Measurements from ENCODE around the gene PTH1R. TPM values are rescaled to one million over a fixed set of nuclear protein-coding genes. Genes with fewer than 3 reads are reported as not detected.

Gene PTH1R
- total RNA-seq, 1 experiment from 2014 or later = 32.3 TPM

GRCh38 chr3:46865546-46865945 lies 12.0 kb upstream of the PTH1R start:
- DNase-seq = no peak
- no peaks in the 10 kb centered on the region for H3K36me3 ChIP-seq (replicated peaks; ENCODE audit: control insufficient read depth, insufficient read depth, low read length)
- no peak overlapping the region for H3K4me3 ChIP-seq (ENCODE audit: insufficient read depth, low read depth, low read length)
- no peaks in the 10 kb centered on the region; the same call in 1 of the 2 replicates for H3K27me3 ChIP-seq (ENCODE audit: control insufficient read depth, insufficient read depth, low read length)

DNA sequence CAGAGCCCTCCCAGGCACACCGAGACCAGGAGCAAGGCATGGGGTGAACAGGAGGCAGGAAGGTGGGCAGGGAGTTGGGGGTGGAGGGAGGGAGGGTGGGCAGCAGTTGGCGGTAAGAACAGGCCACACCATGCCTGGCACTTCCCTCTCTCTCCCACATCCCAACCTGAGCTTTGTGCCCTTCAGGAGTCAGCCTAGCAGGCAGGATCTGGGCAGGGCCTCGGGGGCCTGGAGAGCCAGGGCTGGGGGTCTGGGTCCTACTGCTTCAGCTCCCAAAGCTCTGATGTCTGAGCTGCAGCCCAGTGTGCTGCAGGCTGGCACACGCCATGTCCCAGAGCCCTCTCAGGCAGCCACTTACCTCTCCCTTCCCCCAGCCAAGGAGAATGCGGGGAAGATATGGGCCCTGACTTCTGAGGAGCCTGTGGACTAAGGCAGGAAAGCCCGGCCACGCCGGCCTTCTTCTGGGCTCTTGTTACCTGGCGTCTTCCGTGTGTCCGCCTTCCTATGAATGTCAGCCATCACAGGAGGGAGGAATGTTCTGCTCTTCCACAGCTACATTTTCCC lies 11.4 kb upstream of the PTH1R start:
- Histone ChIP-seq H3K4me3 (ENCODE audit: insufficient read depth, low read depth, low read length) (no peak overlapping the region), H3K36me3 (replicated peaks; ENCODE audit: control insufficient read depth, insufficient read depth, low read length) (no peaks in the 10 kb centered on the region), H3K27me3 (ENCODE audit: control insufficient read depth, insufficient read depth, low read length) (no peaks in the 10 kb centered on the region; the same call in 1 of the 2 replicates)
- no peak for DNase-seq

GRCh38 chr3:46866720-46867549 lies 10.6 kb upstream of the PTH1R start:
- Histone ChIP-seq H3K4me3 (ENCODE audit: insufficient read depth, low read depth, low read length) (no peak overlapping the region), H3K36me3 (replicated peaks; ENCODE audit: control insufficient read depth, insufficient read depth, low read length) (no peaks in the 10 kb centered on the region), H3K27me3 (ENCODE audit: control insufficient read depth, insufficient read depth, low read length) (no peaks in the 10 kb centered on the region; the same call in none of the 2 replicates)
- DNase-seq = peak; percentile 94

DNA sequence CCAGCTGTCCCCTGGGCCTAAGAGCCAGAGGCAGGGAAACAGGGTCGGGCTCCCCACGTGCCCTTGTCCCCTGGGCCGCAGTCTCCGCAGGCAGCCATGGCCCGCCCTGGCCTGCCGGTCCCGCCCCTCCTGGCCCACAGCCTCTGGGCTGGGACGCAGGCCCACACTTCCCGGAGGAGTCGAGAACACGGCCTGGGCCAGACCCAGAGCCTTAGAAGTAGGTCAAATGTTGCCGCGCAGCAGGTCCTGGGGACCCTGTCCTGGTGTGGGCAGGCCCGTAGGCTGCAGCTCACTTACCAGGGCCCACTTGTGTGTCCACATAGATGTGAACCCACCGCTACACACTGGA lies 10.0 kb upstream of the PTH1R start:
- no peaks in the 10 kb centered on the region; the same call in none of the 2 replicates for H3K27me3 ChIP-seq (ENCODE audit: control insufficient read depth, insufficient read depth, low read length)
- no peak for DNase-seq
- H3K4me3 ChIP-seq (ENCODE audit: insufficient read depth, low read depth, low read length) = no peak overlapping the region
- no peaks in the 10 kb centered on the region for H3K36me3 ChIP-seq (replicated peaks; ENCODE audit: control insufficient read depth, insufficient read depth, low read length)

- Histone ChIP-seq H3K27me3 (ENCODE audit: control insufficient read depth, insufficient read depth, low read length) (no peaks in the 10 kb centered on the region; the same call in none of the 2 replicates), H3K36me3 (replicated peaks; ENCODE audit: control insufficient read depth, insufficient read depth, low read length) (no peaks in the 10 kb centered on the region), H3K4me3 (ENCODE audit: insufficient read depth, low read depth, low read length) (no peak overlapping the region)
- no peak for DNase-seq
Measured at GRCh38 chr3:46868287-46868686, 9.2 kb upstream of the PTH1R start.

DNA sequence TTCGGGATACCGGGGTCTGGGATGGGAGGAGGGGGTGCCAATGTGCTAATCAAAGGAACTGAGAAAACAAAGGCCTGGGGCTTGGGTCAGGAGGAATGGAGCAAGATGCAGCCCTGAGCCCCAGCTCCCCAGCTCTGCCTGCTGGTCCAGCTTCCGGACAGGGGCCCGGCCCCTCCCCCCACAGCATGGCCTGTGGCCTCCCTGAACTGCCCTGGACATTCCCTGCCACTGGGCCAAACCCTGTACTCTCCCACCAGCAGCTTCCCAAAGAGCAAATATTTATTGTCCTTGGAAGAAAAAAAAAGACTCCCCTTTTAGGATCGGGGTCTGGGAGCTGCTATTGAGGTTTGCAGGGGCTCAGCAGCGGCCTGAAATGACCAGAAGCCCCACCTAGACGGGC lies 8.6 kb upstream of the PTH1R start:
- H3K27me3 ChIP-seq (ENCODE audit: control insufficient read depth, insufficient read depth, low read length) = no peaks in the 10 kb centered on the region; the same call in none of the 2 replicates
- no peak for DNase-seq
- H3K4me3 ChIP-seq (ENCODE audit: insufficient read depth, low read depth, low read length) = no peak overlapping the region
- H3K36me3 ChIP-seq (replicated peaks; ENCODE audit: control insufficient read depth, insufficient read depth, low read length) = no peaks in the 10 kb centered on the region

GRCh38 chr3:46869440-46869839 lies 8.1 kb upstream of the PTH1R start:
- no peak for DNase-seq
- Histone ChIP-seq H3K4me3 (ENCODE audit: insufficient read depth, low read depth, low read length) (no peak overlapping the region), H3K36me3 (replicated peaks; ENCODE audit: control insufficient read depth, insufficient read depth, low read length) (no peaks in the 10 kb centered on the region), H3K27me3 (ENCODE audit: control insufficient read depth, insufficient read depth, low read length) (no peaks in the 10 kb centered on the region; the same call in none of the 2 replicates)

DNA sequence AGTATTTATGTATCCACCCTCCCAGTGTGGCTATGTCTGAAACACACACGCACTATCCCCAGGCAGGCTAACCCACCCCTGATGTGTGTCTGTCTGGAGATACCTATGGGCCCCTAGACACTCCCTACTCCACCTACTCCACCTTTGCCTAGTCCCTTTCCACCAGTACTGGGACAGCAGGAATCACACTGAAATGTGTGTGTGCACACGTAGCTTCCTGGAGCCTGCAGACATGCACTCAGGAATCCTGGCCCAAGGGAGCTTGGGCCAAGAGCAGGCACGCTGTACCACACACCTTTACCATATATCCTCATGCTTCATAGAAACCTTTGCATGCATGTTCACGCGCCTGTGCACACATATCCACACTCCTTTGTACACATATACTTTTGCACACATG lies 6.9 kb upstream of the PTH1R start:
- H3K4me3 ChIP-seq (ENCODE audit: insufficient read depth, low read depth, low read length) = no peak overlapping the region
- peaks cover 6% of the 10 kb centered on the region for H3K27me3 ChIP-seq (ENCODE audit: control insufficient read depth, insufficient read depth, low read length)

GRCh38 chr3:46871222-46871621 lies 6.3 kb upstream of the PTH1R start:
- Histone ChIP-seq H3K36me3 (replicated peaks; ENCODE audit: control insufficient read depth, insufficient read depth, low read length) (no peaks in the 10 kb centered on the region), H3K27me3 (ENCODE audit: control insufficient read depth, insufficient read depth, low read length) (peaks cover 6% of the 10 kb centered on the region), H3K4me3 (ENCODE audit: insufficient read depth, low read depth, low read length) (no peak overlapping the region)
- no peak for DNase-seq

More for the DNA sequence above, 6.9 kb upstream of the PTH1R start:
- H3K36me3 ChIP-seq (replicated peaks; ENCODE audit: control insufficient read depth, insufficient read depth, low read length) = no peaks in the 10 kb centered on the region
- no peak for DNase-seq

DNA sequence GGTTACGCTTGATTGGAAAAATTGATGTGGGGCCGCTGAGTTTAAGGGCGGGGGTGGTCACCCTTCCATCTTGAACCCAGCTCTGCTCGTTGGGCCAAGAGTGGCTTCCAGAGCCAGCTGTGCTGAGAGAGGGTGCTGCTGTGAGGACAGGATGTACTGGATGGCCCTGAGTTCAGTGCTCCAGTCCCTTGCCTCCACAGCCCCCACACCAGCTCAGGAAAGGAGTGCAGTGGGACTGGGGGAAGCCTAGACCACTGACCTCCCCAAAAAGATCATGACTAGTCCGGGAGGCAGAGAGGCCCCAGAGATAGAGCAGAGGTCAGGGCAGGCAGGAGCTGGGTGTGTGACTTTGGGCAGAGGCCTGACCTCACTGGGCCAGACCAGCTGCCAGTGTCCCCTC lies 4.0 kb upstream of the PTH1R start:
- Histone ChIP-seq H3K4me3 (ENCODE audit: insufficient read depth, low read depth, low read length) (no peak overlapping the region), H3K27me3 (ENCODE audit: control insufficient read depth, insufficient read depth, low read length) (peaks cover 12% of the 10 kb centered on the region), H3K36me3 (replicated peaks; ENCODE audit: control insufficient read depth, insufficient read depth, low read length) (no peaks in the 10 kb centered on the region)
- no peak for DNase-seq

GRCh38 chr3:46874430-46874829 lies 3.1 kb upstream of the PTH1R start:
- H3K4me3 ChIP-seq (ENCODE audit: insufficient read depth, low read depth, low read length) = no peak overlapping the region
- DNase-seq = no peak
- peaks cover 21% of the 10 kb centered on the region for H3K27me3 ChIP-seq (ENCODE audit: control insufficient read depth, insufficient read depth, low read length)
- no peaks in the 10 kb centered on the region for H3K36me3 ChIP-seq (replicated peaks; ENCODE audit: control insufficient read depth, insufficient read depth, low read length)

- H3K4me3 ChIP-seq (ENCODE audit: insufficient read depth, low read depth, low read length) = no peak overlapping the region
- H3K36me3 ChIP-seq (replicated peaks; ENCODE audit: control insufficient read depth, insufficient read depth, low read length) = no peaks in the 10 kb centered on the region
- no peak for DNase-seq
- H3K27me3 ChIP-seq (ENCODE audit: control insufficient read depth, insufficient read depth, low read length) = peaks cover 32% of the 10 kb centered on the region
Measured at GRCh38 chr3:46875560-46875959, 2.0 kb upstream of the PTH1R start.

GRCh38 chr3:46876313-46877300 lies 914 bp upstream of the PTH1R start:
- no peak for DNase-seq
- no peak overlapping the region for H3K4me3 ChIP-seq (ENCODE audit: insufficient read depth, low read depth, low read length)
- no peaks in the 10 kb centered on the region for H3K36me3 ChIP-seq (replicated peaks; ENCODE audit: control insufficient read depth, insufficient read depth, low read length)
- H3K27me3 ChIP-seq (ENCODE audit: control insufficient read depth, insufficient read depth, low read length) = peaks cover 43% of the 10 kb centered on the region

DNA sequence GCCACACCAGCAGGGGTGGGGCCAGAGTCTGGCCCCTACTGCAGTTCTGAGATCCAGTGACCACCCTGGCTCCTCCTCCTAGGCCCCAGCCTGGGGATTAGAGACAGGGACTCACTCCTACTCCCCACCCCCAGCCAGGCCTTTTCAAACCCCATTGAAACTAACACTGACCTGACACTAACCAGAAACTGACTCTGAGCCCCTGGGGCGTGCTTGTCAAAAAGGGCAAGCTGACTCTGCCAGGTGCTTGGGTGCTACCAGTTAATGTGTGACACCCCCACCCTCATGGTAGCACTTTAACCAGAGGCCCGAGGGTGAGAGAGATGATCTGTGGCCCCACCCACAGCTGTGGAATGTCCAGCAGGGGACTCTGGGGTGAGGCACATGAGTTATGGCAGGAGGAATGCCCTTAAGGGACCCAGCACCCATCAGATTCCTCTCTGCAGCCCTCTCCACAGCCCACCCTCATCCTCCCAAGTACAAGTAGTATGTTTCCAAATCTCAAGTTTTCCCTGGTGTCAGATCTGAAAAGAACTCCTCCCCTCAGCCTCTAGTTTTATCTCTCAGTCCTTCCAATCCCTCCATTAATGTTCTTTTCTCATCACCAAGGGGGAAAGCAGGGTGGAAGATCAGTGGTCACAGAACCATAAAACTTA lies 1.4 kb downstream of the PTH1R start:
- DNase-seq = peak; percentile 79
- H3K27me3 ChIP-seq (ENCODE audit: control insufficient read depth, insufficient read depth, low read length) = peaks cover 57% of the 10 kb centered on the region

More for the DNA sequence above, 1.4 kb downstream of the PTH1R start:
- no peak overlapping the region for H3K4me3 ChIP-seq (ENCODE audit: insufficient read depth, low read depth, low read length)
- no peaks in the 10 kb centered on the region for H3K36me3 ChIP-seq (replicated peaks; ENCODE audit: control insufficient read depth, insufficient read depth, low read length)

Measured in H7 (cell line).